ENCODE measurements around the gene PGC. TPM values are rescaled to one million over a fixed set of nuclear protein-coding genes. Genes with fewer than 3 reads are reported as not detected.
"Not testable (repeated sequence)": the region's sequence is repeated elsewhere in the genome, so short reads cannot be mapped to it uniquely, and the experiment has no call there.

PGC gene
- total RNA-seq, 1 donor from 2014 or later: not detected

DNA sequence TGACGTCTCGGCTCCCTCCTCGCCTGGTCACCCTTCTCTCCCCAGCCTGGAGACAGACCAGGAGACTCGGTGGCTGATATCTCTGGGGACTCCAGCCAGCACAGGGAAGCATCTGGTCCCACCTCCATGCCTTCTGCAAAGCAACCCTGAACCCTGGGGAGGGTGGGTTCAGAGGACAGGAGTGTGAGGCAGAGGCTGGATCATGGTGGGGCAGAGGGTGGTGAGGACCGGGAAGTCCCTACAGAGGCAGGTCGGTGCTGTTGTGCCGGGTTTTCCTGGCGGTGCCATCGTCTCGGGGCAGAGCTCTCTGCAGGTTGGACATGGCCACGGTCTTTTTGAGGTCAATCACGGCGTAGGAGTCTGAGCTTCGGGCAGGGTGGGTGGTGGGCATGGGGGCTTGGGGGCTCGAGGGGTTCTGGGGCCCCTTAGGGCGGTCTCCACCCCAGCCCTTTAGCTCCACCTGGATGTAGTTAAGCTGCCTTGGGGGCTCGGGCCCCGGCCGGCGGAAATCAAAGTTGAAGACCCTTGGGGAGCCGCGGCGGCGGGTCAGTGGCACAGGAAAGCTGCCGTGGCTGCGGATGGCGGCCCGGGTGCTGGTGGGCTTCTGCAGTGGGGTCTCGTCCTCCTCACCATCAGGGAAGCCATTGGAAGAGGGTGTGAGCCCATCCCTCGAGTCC is 23.3 kb upstream of the PGC start:
- Mint-ChIP-seq H3K9me3 (no peaks in the 10 kb centered on the region), H3K4me3 (no peak overlapping the region)
- intact Hi-C loops (cut with micrococcal nuclease): no loop called here

DNA sequence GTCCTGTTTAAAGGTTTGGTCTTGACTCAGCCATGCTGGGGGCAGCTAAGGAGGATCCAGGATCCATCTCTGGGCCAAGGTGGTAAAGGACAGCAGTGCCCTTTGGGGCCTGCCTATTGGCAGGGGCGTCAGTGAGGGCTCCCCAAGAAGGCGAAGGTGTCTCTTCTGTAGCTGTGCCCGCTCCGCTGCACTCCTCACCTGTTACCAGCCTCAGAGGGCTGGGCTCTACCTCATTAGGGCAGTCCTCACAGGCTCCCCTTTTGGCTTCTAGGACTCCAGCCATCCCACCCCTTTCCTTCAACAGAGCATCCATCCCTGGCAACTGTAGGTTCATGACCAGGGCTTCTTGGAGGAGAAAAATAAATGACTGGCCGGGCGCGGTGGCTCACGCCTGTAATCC is 22.2 kb upstream of the PGC start:
- no peak for DNase-seq
- no peaks in the 10 kb centered on the region for H3K9me3 Mint-ChIP-seq
- TF ChIP-seq, protein P1, sequence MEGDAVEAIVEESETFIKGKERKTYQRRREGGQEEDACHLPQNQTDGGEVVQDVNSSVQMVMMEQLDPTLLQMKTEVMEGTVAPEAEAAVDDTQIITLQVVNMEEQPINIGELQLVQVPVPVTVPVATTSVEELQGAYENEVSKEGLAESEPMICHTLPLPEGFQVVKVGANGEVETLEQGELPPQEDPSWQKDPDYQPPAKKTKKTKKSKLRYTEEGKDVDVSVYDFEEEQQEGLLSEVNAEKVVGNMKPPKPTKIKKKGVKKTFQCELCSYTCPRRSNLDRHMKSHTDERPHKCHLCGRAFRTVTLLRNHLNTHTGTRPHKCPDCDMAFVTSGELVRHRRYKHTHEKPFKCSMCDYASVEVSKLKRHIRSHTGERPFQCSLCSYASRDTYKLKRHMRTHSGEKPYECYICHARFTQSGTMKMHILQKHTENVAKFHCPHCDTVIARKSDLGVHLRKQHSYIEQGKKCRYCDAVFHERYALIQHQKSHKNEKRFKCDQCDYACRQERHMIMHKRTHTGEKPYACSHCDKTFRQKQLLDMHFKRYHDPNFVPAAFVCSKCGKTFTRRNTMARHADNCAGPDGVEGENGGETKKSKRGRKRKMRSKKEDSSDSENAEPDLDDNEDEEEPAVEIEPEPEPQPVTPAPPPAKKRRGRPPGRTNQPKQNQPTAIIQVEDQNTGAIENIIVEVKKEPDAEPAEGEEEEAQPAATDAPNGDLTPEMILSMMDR (IDR thresholded peaks at IDR 0.05): no peak
- H3K4me1 Mint-ChIP-seq: no peaks in the 10 kb centered on the region
- no peaks in the 10 kb centered on the region for H3K27me3 Mint-ChIP-seq
- H3K4me3 Mint-ChIP-seq: no peak overlapping the region
- intact Hi-C loops (cut with micrococcal nuclease): no loop called here
- ChIA-PET CTCF (interaction anchor here (1.4 kb wide), 1 partner anchor 9 kb away, joined by 4 read pairs; no protein-coding TSS in a partner anchor), POLR2A (no interaction called here)
- ATAC-seq (ENCODE audit: low read depth): no peak
- H3K27ac Mint-ChIP-seq: no peak overlapping the region
- H3K36me3 Mint-ChIP-seq (ENCODE audit: low read depth): peaks cover 35% of the 10 kb centered on the region

More for the DNA sequence above, 23.3 kb upstream of the PGC start:
- H3K4me1 Mint-ChIP-seq: no peaks in the 10 kb centered on the region
- ATAC-seq (ENCODE audit: low read depth) (no peak), DNase-seq (no peak)
- no peaks in the 10 kb centered on the region for H3K27me3 Mint-ChIP-seq
- ChIA-PET CTCF (no interaction called here), POLR2A (no interaction called here)
- H3K27ac Mint-ChIP-seq: no peak overlapping the region
- TF ChIP-seq, protein P1 (IDR thresholded peaks at IDR 0.05): no peak
- H3K36me3 Mint-ChIP-seq (ENCODE audit: low read depth): peaks cover 44% of the 10 kb centered on the region

DNA sequence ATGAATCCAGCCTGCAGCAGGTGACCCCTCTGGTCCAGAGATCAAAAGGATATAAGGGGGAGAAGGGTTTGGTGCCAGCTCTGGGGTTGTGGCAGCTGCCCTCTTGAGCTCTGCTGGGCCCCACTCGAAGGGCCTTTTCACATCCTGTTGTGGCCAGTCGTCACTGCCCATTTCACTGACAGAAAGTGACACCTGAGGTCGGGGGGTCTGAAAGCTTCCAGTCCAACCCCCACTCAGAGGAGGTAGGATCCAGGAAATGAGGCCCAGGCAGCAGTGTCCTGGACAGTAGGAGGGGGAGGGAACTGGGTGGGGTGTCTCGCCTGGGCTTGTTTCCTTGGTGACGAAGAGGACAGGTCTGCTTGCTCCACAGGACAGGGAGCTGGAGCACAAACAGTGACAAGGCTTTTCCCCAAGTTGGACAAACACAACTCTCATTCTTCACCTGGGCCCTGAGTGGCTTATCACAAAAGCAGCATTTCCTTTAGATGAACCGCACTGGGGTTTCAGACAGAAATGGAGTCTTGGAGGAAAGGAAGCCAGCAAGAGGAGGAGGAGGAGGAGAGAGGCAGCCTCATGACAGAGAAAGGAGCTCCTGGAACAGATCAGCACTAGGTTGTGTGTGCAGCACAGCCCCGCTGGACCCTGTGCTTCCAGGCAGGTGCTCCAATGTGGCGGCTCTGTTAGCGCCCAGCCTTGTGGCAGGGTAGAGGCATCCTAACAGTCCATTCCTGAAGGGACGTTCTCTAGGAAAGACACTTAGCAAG is 21.5 kb upstream of the PGC start:
- CTCF ChIA-PET: interaction anchor here (1.4 kb wide), 1 partner anchor 9 kb away, joined by 4 read pairs; no protein-coding TSS in a partner anchor

DNA sequence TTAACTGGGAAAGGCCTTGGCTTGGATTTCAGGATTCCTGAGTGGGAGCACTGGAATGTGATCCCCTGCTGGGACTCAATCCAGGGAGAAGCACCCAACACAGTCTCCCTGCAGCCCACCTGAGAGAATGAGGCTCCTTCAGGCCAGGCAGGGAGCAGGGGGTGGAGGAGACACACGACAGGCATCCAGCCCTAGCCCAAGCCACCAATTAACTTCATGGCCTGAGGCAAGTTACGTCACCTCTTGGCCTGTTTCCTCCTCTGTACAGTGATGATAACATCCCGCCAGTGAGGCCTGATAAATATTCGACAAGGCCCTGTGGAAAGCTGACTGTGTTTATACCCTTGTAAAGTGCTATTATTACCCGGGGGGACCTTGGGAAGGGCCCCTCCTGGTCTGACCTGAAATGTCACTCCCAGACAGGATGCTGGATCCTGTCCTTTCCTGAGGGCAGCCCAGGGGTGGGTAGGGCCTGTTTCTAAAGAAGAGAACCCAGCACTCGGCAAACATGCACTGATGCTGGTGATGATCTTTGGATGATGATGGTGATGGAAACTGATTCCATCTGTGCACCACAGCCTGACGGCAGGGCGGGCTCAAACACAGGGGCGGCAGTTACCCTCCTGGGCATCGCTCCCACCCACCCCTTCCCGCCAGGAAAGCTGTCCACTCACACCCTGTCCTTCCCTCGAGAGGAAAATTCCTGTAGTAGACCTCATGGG is 20.1 kb upstream of the PGC start:
- Mint-ChIP-seq H3K27me3 (peaks cover 6% of the 10 kb centered on the region), H3K4me1 (no peaks in the 10 kb centered on the region), H3K4me3 (no peak overlapping the region), H3K36me3 (ENCODE audit: low read depth) (peaks cover 24% of the 10 kb centered on the region), H3K9me3 (no peaks in the 10 kb centered on the region), H3K27ac (no peak overlapping the region)
- TF ChIP-seq, protein P1 (IDR thresholded peaks at IDR 0.05): no peak
- ChIA-PET POLR2A (no interaction called here), CTCF (no interaction called here)
- DNase-seq: no peak
- intact Hi-C loops (cut with micrococcal nuclease): no loop called here
- ATAC-seq (ENCODE audit: low read depth): no peak

More for the DNA sequence above, 21.5 kb upstream of the PGC start:
- DNase-seq (no peak), ATAC-seq (ENCODE audit: low read depth) (no peak)
- H3K4me3 Mint-ChIP-seq: no peak overlapping the region
- POLR2A ChIA-PET: interaction anchor here (0.6 kb wide), 1 partner anchor 13 kb away, joined by 6 read pairs; no protein-coding TSS in a partner anchor
- no peaks in the 10 kb centered on the region for H3K4me1 Mint-ChIP-seq
- intact Hi-C loops (cut with micrococcal nuclease): no loop called here
- peaks cover 31% of the 10 kb centered on the region for H3K36me3 Mint-ChIP-seq (ENCODE audit: low read depth)
- H3K9me3 Mint-ChIP-seq: no peaks in the 10 kb centered on the region
- H3K27ac Mint-ChIP-seq: no peak overlapping the region
- no peaks in the 10 kb centered on the region for H3K27me3 Mint-ChIP-seq
- TF ChIP-seq, protein P1 (IDR thresholded peaks at IDR 0.05): no peak

DNA sequence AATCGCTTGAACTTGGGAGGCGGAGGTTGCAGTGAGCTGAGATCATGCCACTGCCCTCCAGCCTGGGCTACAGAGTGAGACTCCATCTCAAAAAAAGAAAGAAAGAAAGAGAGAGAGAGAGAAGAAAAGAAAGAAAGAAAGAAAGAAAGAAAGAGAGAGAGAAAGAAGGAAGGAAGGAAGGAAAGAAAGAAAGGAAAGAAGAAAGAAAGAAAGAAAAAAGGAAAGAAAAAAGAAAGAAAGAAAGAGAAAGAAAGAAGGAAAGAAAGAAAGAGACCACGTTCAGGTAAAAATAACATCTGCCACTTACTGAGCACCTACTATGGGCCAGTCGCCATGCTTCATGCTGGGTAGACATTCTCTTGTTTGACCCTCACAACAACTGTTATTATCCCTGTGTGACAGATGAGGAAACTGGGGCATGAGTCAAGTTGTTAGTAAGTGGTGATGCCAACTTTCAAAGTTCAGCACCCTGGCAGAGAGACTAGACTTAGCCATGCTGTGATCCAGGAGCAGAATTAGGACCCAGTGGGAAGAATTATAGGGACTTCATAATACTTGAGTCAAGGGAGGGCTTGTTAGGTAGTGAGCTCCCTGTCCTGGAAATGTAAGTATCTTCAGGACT is 19.0 kb upstream of the PGC start:
- H3K27ac Mint-ChIP-seq; intact Hi-C loops (cut with micrococcal nuclease); DNase-seq; H3K4me1 Mint-ChIP-seq; CTCF ChIA-PET; POLR2A ChIA-PET; ATAC-seq (ENCODE audit: low read depth); H3K4me3 Mint-ChIP-seq; H3K27me3 Mint-ChIP-seq; H3K9me3 Mint-ChIP-seq: not testable (repeated sequence)
- H3K36me3 Mint-ChIP-seq (ENCODE audit: low read depth): peaks cover 13% of the 10 kb centered on the region
